Aorta (tissue), 5 donors: ENCODE data around the gene PKMYT1. TPM values are rescaled to one million over a fixed set of nuclear protein-coding genes. Genes with fewer than 3 reads are reported as not detected.
"Not testable (repeated sequence)": the region's sequence is repeated elsewhere in the genome, so short reads cannot be mapped to it uniquely, and the experiment has no call there.

Source experiments
- ATAC-seq: fragments of 200-7000 bp; cut with Tn5 transposase; one replicate; pipeline ENCODE4 v1.9.1; 2022; ENCODE audit warnings: moderate library complexity; ENCODE audit not compliant: low FRiP score
- DNase-seq, 2 donors: peaks; one replicate each; pipeline ENCODE4 v3.0.0-alpha.2; 2020
- H3K27ac ChIP-seq, 2 donors: one replicate each; pipeline ENCODE4 v1.5.1; 2013; ENCODE audit warnings: low read length in 2 of 2, mild to moderate bottlenecking in 2 of 2, moderate library complexity in 2 of 2, control low read depth in 1 of 2, inconsistent platforms in 1 of 2, low read depth in 1 of 2
- H3K27me3 ChIP-seq, 2 donors: one replicate each; pipeline ENCODE4 v1.6.1; 2013; ENCODE audit warnings: control low read depth in 1 of 2, low read length in 1 of 2, mild to moderate bottlenecking in 1 of 2, moderate library complexity in 1 of 2; ENCODE audit not compliant: insufficient read depth in 2 of 2, control insufficient read depth in 1 of 2
- H3K36me3 ChIP-seq, 2 donors: one replicate each; pipeline ENCODE4 v1.6.1; 2013; ENCODE audit warnings: control low read depth in 1 of 2, low read length in 1 of 2, mild to moderate bottlenecking in 1 of 2; ENCODE audit not compliant: insufficient read depth in 2 of 2, control insufficient read depth in 1 of 2
- H3K4me1 ChIP-seq, 2 donors: one replicate each; pipeline ENCODE4 v1.6.1; 2013; ENCODE audit warnings: low read length in 2 of 2, control low read depth in 1 of 2, mild to moderate bottlenecking in 1 of 2, moderate library complexity in 1 of 2; ENCODE audit not compliant: insufficient read depth in 2 of 2, control insufficient read depth in 1 of 2
- H3K4me3 ChIP-seq, 2 donors: one replicate each; pipeline ENCODE4 v1.5.1; 2013; ENCODE audit warnings: low read length in 2 of 2, control low read depth in 1 of 2, mild to moderate bottlenecking in 1 of 2
- H3K9me3 ChIP-seq: one replicate; pipeline ENCODE4 v1.6.1; 2013; ENCODE audit warnings: mild to moderate bottlenecking, low read length; ENCODE audit not compliant: control insufficient read depth
- WGBS, 2 donors: extraction: QIAGEN DNeasy Blood & Tissue Kit; methylation state at CpG; one replicate each; pipeline ENCODE4 v1.1.7; 2013; 5-methylcytosine and 5-hydroxymethylcytosine counted together
- intact Hi-C, 2 donors: fragments of 100-400 bp; cut with DNase I; formaldehyde crosslinking; loops; one replicate each; pipeline versions ENCODE4 v1.14.2 to v1.15.0; 2022
- polyA plus RNA-seq, 2 donors: library from polyadenylated mRNA; stranded (reverse); fragments of 200-250 nt; gene quantifications; one replicate each; pipeline ENCODE4 v1.2.3, GENCODE V29; 2013
- total RNA-seq, 2 donors: library from RNA; stranded (reverse); fragmentation: NEBNext Ultra II Directional; extraction: Animal tissue kit (Norgen Biotek cat#: 25700); gene quantifications; one replicate each; pipeline ENCODE4 v1.2.1, GENCODE V29; 2021
- donor health status: healthy with polysubstance abuse.
- donor health status: Bipolar disorder and iron deficiency.
- donor health status: DM: no; HTN: no; CAD: no.
- donor health status: DM: no; HTN: no; CAD: no.
- donor health status: DM: yes; HTN: yes; CAD: no.

Gene PKMYT1
- total and polyA plus RNA-seq, 4 donors = 1.1 to 2.4 (median 1.9) TPM

DNA sequence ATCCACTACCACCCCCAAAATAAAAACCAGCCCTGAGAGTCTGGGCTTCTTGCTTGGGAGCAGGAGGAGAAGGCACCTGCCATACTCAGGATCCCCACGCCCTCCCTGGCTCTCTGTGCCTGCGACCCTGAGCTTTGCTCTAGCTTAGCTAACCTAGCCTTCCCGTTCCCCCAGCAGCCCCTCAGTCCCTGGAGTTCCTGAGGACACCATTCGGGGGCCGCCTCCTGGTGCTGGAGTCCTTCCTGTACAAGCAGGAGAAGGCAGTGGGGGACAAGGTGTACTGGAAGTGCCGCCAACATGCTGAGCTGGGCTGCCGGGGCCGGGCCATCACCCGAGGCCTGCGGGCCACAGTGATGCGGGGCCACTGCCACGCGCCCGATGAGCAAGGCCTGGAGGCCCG lies 50.0 kb downstream of the PKMYT1 start:
- DNase-seq = no peak
- no peak for ATAC-seq
- intact Hi-C loops = no loop called here
- Histone ChIP-seq H3K27me3 (no peaks in the 10 kb centered on the region), H3K27ac (no peak overlapping the region), H3K36me3 (peaks cover 0 to 4% of the 10 kb centered on the region in 2 donors), H3K9me3 (no peaks in the 10 kb centered on the region), H3K4me1 (no peaks in the 10 kb centered on the region), H3K4me3 (no peak overlapping the region)
- 91 to 93% methylated on average over 15 of the region's 15 CpGs for WGBS, 2 donors

DNA sequence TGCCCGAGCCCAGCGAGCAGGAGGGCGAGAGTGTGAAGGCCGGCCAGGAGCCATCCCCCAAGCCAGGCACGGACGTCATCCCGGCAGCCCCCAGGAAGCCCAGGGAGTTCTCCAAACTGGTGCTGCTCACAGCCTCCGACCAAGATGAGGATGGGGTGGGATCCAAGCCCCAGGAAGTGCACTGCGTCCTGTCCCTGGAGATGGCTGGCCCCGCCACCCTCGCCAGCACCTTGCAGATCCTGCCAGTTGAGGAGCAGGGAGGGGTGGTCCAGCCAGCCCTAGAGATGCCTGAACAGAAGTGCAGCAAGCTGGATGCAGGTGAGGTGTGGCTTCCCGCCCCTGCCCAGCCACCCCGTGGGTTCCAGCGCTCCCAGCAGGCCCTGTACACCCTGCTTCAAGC lies 50.6 kb downstream of the PKMYT1 start:
- Histone ChIP-seq H3K27me3 (no peaks in the 10 kb centered on the region), H3K4me1 (no peaks in the 10 kb centered on the region), H3K4me3 (no peak overlapping the region), H3K27ac (no peak overlapping the region), H3K36me3 (peaks cover 0 to 4% of the 10 kb centered on the region in 2 donors), H3K9me3 (no peaks in the 10 kb centered on the region)
- DNase-seq (no peak), ATAC-seq (no peak)
- 85 to 91% methylated on average over 14 of the region's 14 CpGs for WGBS, 2 donors
- intact Hi-C loops = no loop called here

DNA sequence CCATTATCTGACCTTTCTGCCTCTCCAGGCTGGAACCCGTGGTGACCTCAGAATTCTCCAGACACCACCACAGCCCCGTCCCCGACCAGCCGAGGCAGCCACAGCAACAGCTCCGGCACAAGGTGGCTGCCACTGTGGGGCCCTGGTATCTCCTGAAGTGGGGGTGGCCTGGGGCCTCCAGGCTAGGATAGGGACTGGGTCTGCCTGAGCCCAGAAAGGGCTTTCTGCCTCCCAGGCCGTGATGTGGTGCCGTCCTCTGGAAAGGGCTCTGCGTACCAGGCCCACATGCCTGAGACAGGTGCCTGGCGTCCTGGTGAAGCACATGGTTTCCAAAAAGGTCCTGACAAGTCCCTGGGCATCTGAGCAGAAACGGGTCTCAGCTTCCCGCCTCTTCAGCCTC lies 51.5 kb downstream of the PKMYT1 start:
- ATAC-seq (no peak), DNase-seq (no peak)
- Histone ChIP-seq H3K4me3 (no peak overlapping the region), H3K36me3 (peaks cover 0 to 4% of the 10 kb centered on the region in 2 donors), H3K27me3 (no peaks in the 10 kb centered on the region), H3K4me1 (no peaks in the 10 kb centered on the region), H3K9me3 (no peaks in the 10 kb centered on the region), H3K27ac (no peak overlapping the region)
- intact Hi-C loops = no loop called here
- 86 to 87% methylated on average over 11 of the region's 11 CpGs for WGBS, 2 donors

DNA sequence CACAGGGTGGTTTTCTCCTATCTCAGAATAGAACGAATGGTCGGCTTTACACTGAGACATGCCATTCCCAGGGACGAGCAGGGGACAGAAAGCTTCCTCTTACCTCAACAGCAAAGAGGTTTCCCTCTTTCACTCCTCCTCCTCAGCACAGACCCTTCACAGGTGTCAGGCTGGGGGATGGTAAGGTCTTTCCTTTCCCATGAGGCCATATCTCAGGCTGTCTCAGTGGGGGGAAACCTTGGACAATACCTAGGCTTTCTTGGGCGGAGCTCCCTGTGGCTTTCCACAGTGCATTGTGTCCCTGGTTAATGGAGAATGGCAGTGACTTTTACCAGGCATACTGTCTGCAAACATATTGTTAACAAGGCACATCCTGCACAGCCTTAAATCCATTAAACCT lies 52.1 kb downstream of the PKMYT1 start:
- ATAC-seq, H3K4me3 ChIP-seq, DNase-seq, intact Hi-C loops, H3K9me3 ChIP-seq, H3K27ac ChIP-seq, H3K4me1 ChIP-seq, H3K36me3 ChIP-seq, H3K27me3 ChIP-seq: not testable (repeated sequence)
- WGBS, 2 donors = 82 to 88% methylated on average over 4 of the region's 4 CpGs

DNA sequence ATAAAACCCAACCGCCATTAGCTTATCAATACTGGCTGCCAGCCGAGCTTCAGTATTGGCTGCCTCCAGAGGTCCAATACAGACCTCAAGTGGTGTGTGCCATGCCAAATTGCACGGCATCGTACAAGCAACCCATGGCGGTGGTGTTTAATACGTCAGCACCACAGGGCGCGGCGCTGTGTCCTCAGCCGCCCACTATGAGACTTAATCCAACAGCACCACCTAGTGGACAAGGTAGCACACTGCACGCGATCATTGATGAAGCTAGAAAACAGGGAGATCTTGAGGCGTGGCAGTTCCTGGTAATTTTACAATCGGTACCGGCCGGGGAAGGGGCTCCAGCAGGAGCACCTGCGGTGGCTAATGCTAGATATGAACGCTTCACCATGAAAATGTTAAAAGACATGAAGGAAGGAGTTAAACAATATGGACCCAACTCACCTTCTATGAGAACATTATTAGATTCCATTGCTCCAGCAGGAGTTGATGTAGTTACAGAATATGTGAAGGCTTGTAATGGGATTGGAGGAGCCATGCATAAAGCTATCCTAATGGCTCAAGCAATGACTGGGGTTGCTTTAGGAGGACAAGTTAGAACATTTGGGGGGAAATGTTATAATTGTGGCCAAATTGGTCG lies 53.1 kb downstream of the PKMYT1 start:
- WGBS, 2 donors = 7% methylated on average over 19 of the region's 19 CpGs
- Histone ChIP-seq H3K4me1 (no peaks in the 10 kb centered on the region), H3K9me3 (no peaks in the 10 kb centered on the region), H3K36me3 (peaks cover 0 to 7% of the 10 kb centered on the region in 2 donors), H3K27me3 (no peaks in the 10 kb centered on the region), H3K27ac (no peak overlapping the region), H3K4me3 (no peak overlapping the region)
- DNase-seq = peak; percentile 91 to 94
- peak; percentile 93 for ATAC-seq
- intact Hi-C loops = loop anchor here in 1 of 2 donors (2.0 kb wide), 1 partner anchor 58 kb away; no protein-coding TSS in a partner anchor

DNA sequence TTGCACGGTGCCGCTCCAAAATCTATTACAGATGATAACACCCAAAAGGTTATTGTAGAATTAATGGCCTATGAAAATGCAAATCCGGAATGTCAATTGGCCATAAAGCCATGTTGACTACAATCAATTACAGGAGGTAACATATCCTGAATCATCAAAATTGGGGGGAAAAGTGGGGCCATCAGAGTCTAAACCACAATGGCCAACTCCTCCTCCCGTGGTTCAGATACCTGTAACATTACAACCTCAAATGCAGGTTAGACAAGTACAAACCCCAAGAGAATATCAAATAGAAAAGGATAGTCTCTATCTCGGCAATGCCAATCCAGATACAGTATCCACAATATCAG lies 53.6 kb downstream of the PKMYT1 start:
- Histone ChIP-seq H3K27me3 (no peaks in the 10 kb centered on the region), H3K4me3 (no peak overlapping the region), H3K9me3 (no peaks in the 10 kb centered on the region), H3K27ac (no peak overlapping the region), H3K4me1 (no peaks in the 10 kb centered on the region), H3K36me3 (peaks cover 0 to 7% of the 10 kb centered on the region in 2 donors)
- DNase-seq (no peak), ATAC-seq (no peak)
- 73 to 78% methylated on average over 5 of the region's 5 CpGs for WGBS, 2 donors
- intact Hi-C loops = loop anchor here in 1 of 2 donors (2.0 kb wide), 1 partner anchor 58 kb away; no protein-coding TSS in a partner anchor

DNA sequence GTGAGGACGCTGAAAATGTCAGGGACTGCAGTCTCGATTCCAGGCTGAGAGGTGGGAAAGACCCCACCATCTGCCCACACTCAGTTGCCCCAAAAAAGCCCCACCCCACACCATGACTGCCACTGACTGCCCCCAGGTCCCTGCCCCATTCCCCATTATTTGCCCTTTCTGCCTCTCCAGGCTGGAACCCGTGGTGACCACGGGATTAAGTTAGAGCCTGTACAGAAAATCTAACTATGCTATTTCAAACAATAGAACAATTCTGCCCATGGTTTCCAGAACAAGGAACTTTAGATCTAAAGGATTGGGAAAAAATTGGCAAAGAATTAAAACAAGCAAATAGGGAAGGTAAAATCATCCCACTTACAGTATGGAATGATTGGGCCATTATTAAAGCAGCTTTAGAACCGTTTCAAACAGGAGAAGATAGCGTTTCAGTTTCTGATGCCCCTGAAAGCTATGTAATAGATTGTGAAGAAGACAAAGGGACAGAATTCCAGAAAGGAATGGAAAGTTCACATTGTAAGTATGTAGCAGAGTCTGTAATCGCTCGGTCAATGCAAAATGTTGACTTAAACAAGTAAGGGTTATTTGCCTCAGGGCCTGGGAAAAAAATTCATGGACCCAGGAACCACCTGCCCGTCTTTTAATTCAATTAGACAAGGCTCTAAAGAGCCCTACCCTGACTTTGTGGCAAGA lies 54.1 kb downstream of the PKMYT1 start:
- no peaks in the 10 kb centered on the region for H3K4me1 ChIP-seq
- intact Hi-C loops = loop anchor here in 1 of 2 donors (2.0 kb wide), 1 partner anchor 57 kb away; no protein-coding TSS in a partner anchor
- no peaks in the 10 kb centered on the region for H3K27me3 ChIP-seq
- 80 to 83% methylated on average over 9 of the region's 9 CpGs for WGBS, 2 donors
- peaks cover 0 to 7% of the 10 kb centered on the region in 2 donors for H3K36me3 ChIP-seq
- no peak overlapping the region for H3K4me3 ChIP-seq
- DNase-seq (no peak), ATAC-seq (no peak)
- H3K27ac ChIP-seq = no peak overlapping the region
- no peaks in the 10 kb centered on the region for H3K9me3 ChIP-seq

DNA sequence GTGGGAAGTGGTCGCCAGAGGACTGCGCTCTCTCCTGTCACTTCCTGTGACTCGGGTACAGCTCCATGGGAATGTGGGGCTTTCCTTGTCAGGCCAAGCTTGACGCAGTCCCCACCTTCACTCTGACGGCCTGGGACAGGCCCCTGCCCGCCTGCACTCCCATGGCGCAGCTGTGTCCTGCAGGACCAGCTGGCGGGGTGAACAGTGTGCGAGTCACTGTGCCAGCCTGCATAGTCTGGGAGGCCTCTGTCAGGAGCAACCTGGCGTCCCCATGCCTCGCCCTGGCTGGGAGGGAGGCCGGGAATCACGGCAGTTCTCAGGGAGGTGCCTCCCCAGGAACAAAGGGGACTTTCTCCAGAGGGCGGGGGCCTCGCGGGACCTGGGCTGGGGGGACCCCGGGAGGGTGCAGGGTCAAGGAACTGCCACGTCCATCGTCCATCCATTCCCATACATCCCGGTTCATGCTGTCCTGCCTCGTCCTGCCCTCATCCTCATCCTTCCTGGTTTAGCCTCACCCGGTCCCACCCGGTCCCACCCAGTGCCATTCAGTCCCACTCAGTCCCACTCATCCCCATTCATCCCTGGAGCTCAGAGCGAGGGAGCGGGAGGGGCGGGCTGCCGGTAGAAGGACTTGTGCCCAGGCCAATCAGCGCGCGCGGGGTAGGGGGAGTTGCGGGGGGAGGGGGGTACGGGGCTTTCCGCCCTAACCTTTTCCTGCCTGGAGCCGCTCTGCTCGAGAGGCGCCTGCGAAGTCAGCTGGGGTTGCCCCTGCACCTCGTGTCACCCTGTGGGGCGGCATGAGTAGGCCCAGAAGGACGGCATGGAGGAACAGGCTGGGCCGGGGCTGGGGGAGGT lies 55.1 kb downstream of the PKMYT1 start:
- Histone ChIP-seq H3K27me3 (no peaks in the 10 kb centered on the region), H3K36me3 (peaks cover 0 to 6% of the 10 kb centered on the region in 2 donors), H3K27ac (no peak overlapping the region), H3K4me1 (no peaks in the 10 kb centered on the region), H3K4me3 (no peak overlapping the region), H3K9me3 (no peaks in the 10 kb centered on the region)
- 77 to 78% methylated on average over 32 to 42 of the region's 42 CpGs for WGBS, 2 donors
- intact Hi-C loops = no loop called here
- DNase-seq (no peak), ATAC-seq (peak; percentile 16)
